WTC11 (cell line): ENCODE measurements around the gene SLC13A3. TPM values are rescaled to one million over a fixed set of nuclear protein-coding genes. Genes with fewer than 3 reads are reported as not detected.

Experiments used
- ATAC-seq: fragments of 200-7000 bp; cut with Tn5 transposase; 2 replicates; pipeline ENCODE4 v1.10.0; 2021; ENCODE audit warnings: mild to moderate bottlenecking, moderate library complexity
- CTCF ChIA-PET: fragments of 300-600 bp; sonication (Branson Sonifier 250); formaldehyde crosslinking; loops from one replicate; lab custom pipeline; 2021; ENCODE audit warnings: antibody characterized with exemption; lab: Charles Lee
- POLR2A ChIA-PET: fragments of 350-600 bp; sonication (Branson Sonifier 250); formaldehyde crosslinking; loops from one replicate; lab custom pipeline; 2021; ENCODE audit warnings: antibody characterized with exemption; lab: Charles Lee
- DNase-seq: peaks from one replicate; pipeline ENCODE4 v3.0.0; 2021; ENCODE audit warnings: low spot score
- H3K27ac Mint-ChIP-seq: 2 replicates; pipeline ENCODE4 v1.8.0; 2021; ENCODE audit warnings: mixed read lengths
- H3K27me3 Mint-ChIP-seq: 2 replicates; pipeline ENCODE4 v1.8.0; 2021; ENCODE audit warnings: low read depth, mild to moderate bottlenecking, moderate library complexity, mixed read lengths
- H3K36me3 Mint-ChIP-seq: 2 replicates; pipeline ENCODE4 v1.8.0; 2021; ENCODE audit warnings: mixed read lengths
- H3K4me1 Mint-ChIP-seq: 2 replicates; pipeline ENCODE4 v1.8.0; 2022; ENCODE audit warnings: mixed read lengths
- H3K4me3 Mint-ChIP-seq: 2 replicates; pipeline ENCODE4 v1.8.0; 2021; ENCODE audit warnings: mild to moderate bottlenecking, moderate library complexity, mixed read lengths
- H3K9me3 Mint-ChIP-seq: 2 replicates; pipeline ENCODE4 v1.8.0; 2021; ENCODE audit warnings: mixed read lengths
- CTCF ChIP-seq: fragments of 200-600 bp; IDR thresholded peaks from 2 replicates; pipeline ENCODE4 v1.8.0; 2022; ENCODE audit warnings: antibody characterized with exemption
- E2F1 ChIP-seq: sonication (generic); formaldehyde crosslinking; IDR thresholded peaks from 2 replicates; pipeline ENCODE4 v1.8.0; 2022; ENCODE audit warnings: mild to moderate bottlenecking, missing genetic modification reagents
- ETV6 ChIP-seq: sonication (generic); formaldehyde crosslinking; IDR thresholded peaks from 2 replicates; pipeline ENCODE4 v1.8.1; 2022; ENCODE audit warnings: mild to moderate bottlenecking, missing genetic modification reagents
- FOXK1 ChIP-seq: sonication (generic); formaldehyde crosslinking; IDR thresholded peaks from 2 replicates; pipeline ENCODE4 v1.8.0; 2022; ENCODE audit warnings: mild to moderate bottlenecking, moderate library complexity, missing genetic modification reagents
- FOXP4 ChIP-seq: sonication (generic); formaldehyde crosslinking; IDR thresholded peaks from 2 replicates; pipeline ENCODE4 v1.8.0; 2022; ENCODE audit warnings: mild to moderate bottlenecking, missing genetic modification reagents
- GTF2I ChIP-seq: fragments of 250-450 bp; sonication (Bioruptor Pico); conservative IDR thresholded peaks from 2 replicates; pipeline ENCODE4 v1.4.0; 2021; ENCODE audit warnings: mild to moderate bottlenecking
- HMGA2 ChIP-seq: fragments of 250-450 bp; sonication (Bioruptor Pico); IDR thresholded peaks from 2 replicates; pipeline ENCODE4 v1.4.0; 2021; ENCODE audit warnings: mild to moderate bottlenecking, moderate library complexity
- JUN ChIP-seq: sonication (generic); formaldehyde crosslinking; IDR thresholded peaks from 2 replicates; pipeline ENCODE4 v1.8.0; 2023; ENCODE audit warnings: mild to moderate bottlenecking, missing genetic modification reagents
- MXD4 ChIP-seq: fragments of 250-450 bp; sonication (Bioruptor Pico); IDR thresholded peaks from 2 replicates; pipeline ENCODE4 v1.8.0; 2021; ENCODE audit warnings: mild to moderate bottlenecking, moderate library complexity, borderline replicate concordance
- NFE2L1 ChIP-seq: sonication (generic); formaldehyde crosslinking; IDR thresholded peaks from 2 replicates; pipeline ENCODE4 v1.8.1; 2023; ENCODE audit warnings: missing genetic modification reagents
- NFYB ChIP-seq: sonication (generic); formaldehyde crosslinking; conservative IDR thresholded peaks from 2 replicates; pipeline ENCODE4 v1.8.0; 2022; ENCODE audit warnings: low read depth, missing genetic modification reagents
- USF2 ChIP-seq: sonication (generic); formaldehyde crosslinking; IDR thresholded peaks from 2 replicates; pipeline ENCODE4 v1.8.1; 2023; ENCODE audit warnings: mild to moderate bottlenecking, missing genetic modification reagents, moderate library complexity
- ZNF219 ChIP-seq: sonication (generic); formaldehyde crosslinking; IDR thresholded peaks from 2 replicates; pipeline ENCODE4 v1.8.0; 2023; ENCODE audit warnings: missing genetic modification reagents, mild to moderate bottlenecking, borderline replicate concordance
- ZNF396 ChIP-seq: fragments of 250-450 bp; sonication (Bioruptor Pico); IDR thresholded peaks from 2 replicates; pipeline ENCODE4 v1.8.0; 2021; ENCODE audit warnings: mild to moderate bottlenecking, moderate library complexity, borderline replicate concordance
- ZNF532 ChIP-seq: fragments of 250-450 bp; sonication (Bioruptor Pico); IDR thresholded peaks from 2 replicates; pipeline ENCODE4 v1.9.0; 2021; ENCODE audit warnings: mild to moderate bottlenecking, borderline replicate concordance
- ZNF671 ChIP-seq: fragments of 250-450 bp; sonication (Bioruptor Pico); IDR thresholded peaks from 2 replicates; pipeline ENCODE4 v1.8.0; 2021; ENCODE audit warnings: mild to moderate bottlenecking
- total RNA-seq: library from RNA; stranded (reverse); gene quantifications from 3 replicates; pipeline ENCODE4 v1.2.3, GENCODE V29; 2021

Gene SLC13A3
- total RNA-seq, 1 experiment from 2014 or later, result 10.6 TPM

- Mint-ChIP-seq H3K27ac (no peak overlapping the region), H3K9me3 (peaks cover 8% of the 10 kb centered on the region; the same call in 1 of the 2 replicates), H3K4me3 (no peak overlapping the region), H3K27me3 (peaks cover 32% of the 10 kb centered on the region), H3K4me1 (peaks cover 10% of the 10 kb centered on the region), H3K36me3 (0 out of 2 replicates have a peak, but pooled peaks cover 3% of the 10 kb centered on the region)
- ChIA-PET POLR2A (interaction anchor here (0.5 kb wide), 1 partner anchor 317 kb away, joined by 4 read pairs; no protein-coding TSS in a partner anchor), CTCF (interaction anchor here (0.8 to 1.2 kb wide), 2 partner anchors 70 to 90 kb away, joined by 3 to 6 read pairs; no protein-coding TSS in a partner anchor)
- DNase-seq (no peak), ATAC-seq (no peak)
- TF ChIP-seq MXD4 (CRISPR knock-in tag) (no peak), NFE2L1 (CRISPR knock-in tag) (no peak), USF2 (CRISPR knock-in tag) (no peak), ZNF671 (CRISPR knock-in tag) (no peak), ZNF219 (no peak), NFYB (CRISPR knock-in tag) (no peak), CTCF (no peak), ETV6 (CRISPR knock-in tag) (no peak), E2F1 (no peak), FOXP4 (CRISPR knock-in tag) (no peak), ZNF396 (no peak), GTF2I (no peak), ZNF532 (CRISPR knock-in tag) (no peak), FOXK1 (CRISPR knock-in tag) (no peak), JUN (CRISPR knock-in tag) (no peak), HMGA2 (CRISPR knock-in tag) (no peak)
Observed at GRCh38 chr20:46652699-46653098, 1.4 kb upstream of the SLC13A3 start.
